ENCODE data around the gene USP6NL.
"Not testable (repeated sequence)": the region's sequence is repeated elsewhere in the genome, so short reads cannot be mapped to it uniquely, and the experiment has no call there.

Gene USP6NL

GRCh38 chr10:11440250-11441150 is 170.9 kb downstream of the USP6NL start:
- DNase-seq: no peak
- in situ Hi-C loops (cut with MboI; ENCODE audit: low pct_unique_long_range_greater_than_20kb, low sequenced_read_pairs): no loop called here

GRCh38 chr10:11439523-11440053 is 171.9 kb downstream of the USP6NL start:
- in situ Hi-C loops (cut with MboI; ENCODE audit: low pct_unique_long_range_greater_than_20kb, low sequenced_read_pairs): no loop called here
- no peak for DNase-seq

GRCh38 chr10:11437391-11438142 is 173.9 kb downstream of the USP6NL start:
- in situ Hi-C loops (cut with MboI; ENCODE audit: low pct_unique_long_range_greater_than_20kb, low sequenced_read_pairs): no loop called here
- no peak for DNase-seq

- in situ Hi-C loops (cut with MboI; ENCODE audit: low pct_unique_long_range_greater_than_20kb, low sequenced_read_pairs); DNase-seq: not testable (repeated sequence)
Observed at GRCh38 chr10:11436445-11436844, 175.0 kb downstream of the USP6NL start.

- in situ Hi-C loops (cut with MboI; ENCODE audit: low pct_unique_long_range_greater_than_20kb, low sequenced_read_pairs): no loop called here
- DNase-seq: no peak
Observed at GRCh38 chr10:11435581-11435981, 175.9 kb downstream of the USP6NL start.

- DNase-seq: no peak
- in situ Hi-C loops (cut with MboI; ENCODE audit: low pct_unique_long_range_greater_than_20kb, low sequenced_read_pairs): no loop called here
Observed at GRCh38 chr10:11434324-11434723, 177.1 kb downstream of the USP6NL start.

- no peak for DNase-seq
- in situ Hi-C loops (cut with MboI; ENCODE audit: low pct_unique_long_range_greater_than_20kb, low sequenced_read_pairs): no loop called here
Observed at GRCh38 chr10:11433657-11434056, 177.8 kb downstream of the USP6NL start.

GRCh38 chr10:11431216-11431555 is 180.3 kb downstream of the USP6NL start:
- no peak for DNase-seq
- in situ Hi-C loops (cut with MboI; ENCODE audit: low pct_unique_long_range_greater_than_20kb, low sequenced_read_pairs): no loop called here

GRCh38 chr10:11430421-11431215 is 180.8 kb downstream of the USP6NL start:
- in situ Hi-C loops (cut with MboI; ENCODE audit: low pct_unique_long_range_greater_than_20kb, low sequenced_read_pairs): no loop called here
- no peak for DNase-seq

GRCh38 chr10:11429439-11430052 is 181.9 kb downstream of the USP6NL start:
- in situ Hi-C loops (cut with MboI; ENCODE audit: low pct_unique_long_range_greater_than_20kb, low sequenced_read_pairs): no loop called here
- DNase-seq: no peak

GRCh38 chr10:11425676-11426075 is 185.8 kb downstream of the USP6NL start:
- in situ Hi-C loops (cut with MboI; ENCODE audit: low pct_unique_long_range_greater_than_20kb, low sequenced_read_pairs): no loop called here
- DNase-seq: peak; percentile 44

GRCh38 chr10:11425296-11425610 is 186.2 kb downstream of the USP6NL start:
- DNase-seq: no peak
- in situ Hi-C loops (cut with MboI; ENCODE audit: low pct_unique_long_range_greater_than_20kb, low sequenced_read_pairs): no loop called here

GRCh38 chr10:11424456-11425295 is 186.8 kb downstream of the USP6NL start:
- DNase-seq: peak; percentile 40
- in situ Hi-C loops (cut with MboI; ENCODE audit: low pct_unique_long_range_greater_than_20kb, low sequenced_read_pairs): no loop called here

- in situ Hi-C loops (cut with MboI; ENCODE audit: low pct_unique_long_range_greater_than_20kb, low sequenced_read_pairs): no loop called here
- DNase-seq: no peak
Observed at GRCh38 chr10:11416974-11417373, 194.5 kb downstream of the USP6NL start.

GRCh38 chr10:11415095-11415494 is 196.4 kb downstream of the USP6NL start:
- DNase-seq: no peak
- in situ Hi-C loops (cut with MboI; ENCODE audit: low pct_unique_long_range_greater_than_20kb, low sequenced_read_pairs): no loop called here

GRCh38 chr10:11414314-11415038 is 197.0 kb downstream of the USP6NL start:
- in situ Hi-C loops (cut with MboI; ENCODE audit: low pct_unique_long_range_greater_than_20kb, low sequenced_read_pairs): no loop called here
- no peak for DNase-seq

- peak; percentile 21 for DNase-seq
- in situ Hi-C loops (cut with MboI; ENCODE audit: low pct_unique_long_range_greater_than_20kb, low sequenced_read_pairs): no loop called here
Observed at GRCh38 chr10:11411926-11412545, 199.4 kb downstream of the USP6NL start.

Data from KBM-7 (cell line).